ENCODE measurements around the gene RLBP1.

RLBP1 gene

DNA sequence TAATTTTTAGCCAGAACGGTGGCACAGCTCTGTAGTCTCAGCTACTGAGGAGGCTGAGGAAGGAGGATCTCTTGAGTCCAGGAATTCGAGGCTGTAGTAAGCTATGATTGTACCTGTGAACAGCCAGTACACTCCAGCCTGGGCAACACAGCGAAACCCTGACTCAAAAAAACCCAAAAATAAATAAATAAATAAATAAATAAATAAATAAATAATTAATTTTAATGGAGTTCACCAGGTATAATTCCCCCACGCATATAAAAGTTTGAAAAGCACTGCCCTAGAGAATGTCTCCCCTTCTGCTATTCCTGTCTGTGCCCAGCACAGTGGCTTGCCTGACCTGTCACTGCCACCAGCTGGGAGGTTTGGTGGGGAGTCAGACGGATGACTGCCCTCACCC lies 4.2 kb upstream of the RLBP1 start:
- Histone ChIP-seq H3K9me3 (ENCODE audit: control extremely low read depth in 1 of 5, control insufficient read depth in 4 of 5, insufficient read depth in 2 of 5, low read depth in 1 of 5, low read length in 4 of 5) (no peaks in the 10 kb centered on the region), H3K27me3 (replicated peaks in 2 of 5; ENCODE audit: control insufficient read depth in 4 of 5, insufficient read depth in 5 of 5, low read length in 4 of 5) (no peaks in the 10 kb centered on the region), H3K36me3 (ENCODE audit: control insufficient read depth in 4 of 4, insufficient read depth in 4 of 4, low read length in 3 of 4) (no peaks in the 10 kb centered on the region), H3K4me3 (ENCODE audit: control insufficient read depth in 1 of 7, extremely low read depth in 1 of 7, insufficient read depth in 4 of 7, low read depth in 2 of 7, low read length in 6 of 7) (no peak overlapping the region), H3K27ac (ENCODE audit: insufficient read depth in 1 of 2, low read depth in 1 of 2, low read length in 2 of 2, poor library complexity in 1 of 2, severe bottlenecking in 2 of 2) (no peak overlapping the region), H3K4me1 (ENCODE audit: control extremely low read depth in 1 of 4, control insufficient read depth in 4 of 4, insufficient read depth in 4 of 4, low read length in 3 of 4) (no peaks in the 10 kb centered on the region)
- DNase-seq = no peak
- CTCF ChIA-PET = interaction anchor here (2.9 kb wide), 1 partner anchor 18 kb away, joined by 8 read pairs; no protein-coding TSS in a partner anchor
- no CpG with 5 or more reads among the region's 5 CpGs for WGBS (ENCODE audit: insufficient coverage)
- POLR2A ChIA-PET = no interaction called here

DNA sequence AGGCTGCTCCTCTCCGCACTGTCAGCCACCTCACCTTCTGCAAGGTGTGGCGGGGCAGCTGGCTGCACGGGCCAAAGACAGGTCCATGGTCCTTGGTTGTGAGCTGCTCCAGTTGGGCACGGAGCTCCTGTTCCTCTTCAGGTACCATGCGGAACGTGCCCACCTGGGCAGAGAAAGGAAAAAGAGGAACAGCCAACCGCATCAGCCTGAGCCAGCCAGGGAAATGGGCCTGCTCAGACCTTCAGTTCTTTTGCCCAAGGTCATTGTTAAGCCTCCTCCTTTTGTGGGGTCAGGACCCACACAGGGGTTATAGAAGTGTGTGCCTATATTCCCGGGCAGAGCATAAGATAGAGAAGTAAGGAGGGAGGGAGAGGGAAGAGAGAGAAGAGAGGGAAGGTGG lies 2.8 kb downstream of the RLBP1 start:
- no peak overlapping the region for H3K4me3 ChIP-seq (ENCODE audit: control insufficient read depth in 1 of 7, extremely low read depth in 1 of 7, insufficient read depth in 4 of 7, low read depth in 2 of 7, low read length in 6 of 7)
- no peaks in the 10 kb centered on the region for H3K4me1 ChIP-seq (ENCODE audit: control extremely low read depth in 1 of 4, control insufficient read depth in 4 of 4, insufficient read depth in 4 of 4, low read length in 3 of 4)
- DNase-seq = no peak
- no peaks in the 10 kb centered on the region for H3K9me3 ChIP-seq (ENCODE audit: control extremely low read depth in 1 of 5, control insufficient read depth in 4 of 5, insufficient read depth in 2 of 5, low read depth in 1 of 5, low read length in 4 of 5)
- CTCF ChIA-PET = interaction anchor here (1.1 to 2.9 kb wide), 2 partner anchors 12 to 44 kb away, joined by 3 to 12 read pairs; no protein-coding TSS in a partner anchor
- WGBS (ENCODE audit: insufficient coverage) = 100% methylated on average over 6 of the region's 8 CpGs
- H3K27ac ChIP-seq (ENCODE audit: insufficient read depth in 1 of 2, low read depth in 1 of 2, low read length in 2 of 2, poor library complexity in 1 of 2, severe bottlenecking in 2 of 2) = no peak overlapping the region
- POLR2A ChIA-PET = no interaction called here
- no peaks in the 10 kb centered on the region for H3K36me3 ChIP-seq (ENCODE audit: control insufficient read depth in 4 of 4, insufficient read depth in 4 of 4, low read length in 3 of 4)
- peaks cover 0 to 5% (median 0%) of the 10 kb centered on the region in 5 experiments for H3K27me3 ChIP-seq (replicated peaks in 2 of 5; ENCODE audit: control insufficient read depth in 4 of 5, insufficient read depth in 5 of 5, low read length in 4 of 5)

DNA sequence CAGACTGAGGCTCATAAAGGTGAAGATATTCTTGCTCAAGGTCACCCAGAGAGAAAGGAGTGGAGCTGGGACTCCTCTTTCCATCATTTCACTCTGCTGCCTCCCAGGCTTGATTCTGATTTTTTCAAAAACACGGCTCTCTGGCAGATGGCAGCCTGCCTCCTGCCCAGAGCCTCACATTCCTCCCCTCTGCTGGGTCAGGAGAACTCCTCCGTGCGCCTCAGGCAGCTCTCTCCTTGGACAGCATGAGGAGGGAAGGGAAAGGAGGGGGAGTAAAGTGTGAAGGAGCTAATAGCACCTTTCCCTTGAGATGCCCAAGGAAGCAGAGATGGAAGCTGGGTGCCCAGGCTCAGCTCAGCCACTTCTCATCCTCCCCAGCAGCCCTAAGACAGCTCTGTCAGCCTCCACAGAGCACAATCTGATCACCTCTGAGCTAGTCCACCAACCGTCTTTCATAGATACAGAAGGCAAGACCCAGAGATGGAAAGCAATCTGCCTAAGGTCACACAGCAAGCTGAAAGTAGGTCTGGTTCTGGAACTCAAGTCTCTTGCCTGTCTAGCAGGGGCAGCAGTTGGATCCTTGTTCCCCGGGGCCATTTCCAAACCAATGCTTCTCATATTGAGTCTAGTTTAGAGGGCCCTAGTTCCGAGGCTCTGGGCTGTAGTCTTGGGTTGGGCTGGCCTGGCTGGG lies 3.5 kb downstream of the RLBP1 start:
- 96% methylated on average over 3 of the region's 6 CpGs for WGBS (ENCODE audit: insufficient coverage)
- Histone ChIP-seq H3K4me1 (ENCODE audit: control extremely low read depth in 1 of 4, control insufficient read depth in 4 of 4, insufficient read depth in 4 of 4, low read length in 3 of 4) (no peaks in the 10 kb centered on the region), H3K27ac (ENCODE audit: insufficient read depth in 1 of 2, low read depth in 1 of 2, low read length in 2 of 2, poor library complexity in 1 of 2, severe bottlenecking in 2 of 2) (no peak overlapping the region), H3K9me3 (ENCODE audit: control extremely low read depth in 1 of 5, control insufficient read depth in 4 of 5, insufficient read depth in 2 of 5, low read depth in 1 of 5, low read length in 4 of 5) (no peaks in the 10 kb centered on the region), H3K27me3 (replicated peaks in 2 of 5; ENCODE audit: control insufficient read depth in 4 of 5, insufficient read depth in 5 of 5, low read length in 4 of 5) (peaks cover 0 to 5% (median 0%) of the 10 kb centered on the region in 5 experiments), H3K4me3 (ENCODE audit: control insufficient read depth in 1 of 7, extremely low read depth in 1 of 7, insufficient read depth in 4 of 7, low read depth in 2 of 7, low read length in 6 of 7) (no peak overlapping the region), H3K36me3 (ENCODE audit: control insufficient read depth in 4 of 4, insufficient read depth in 4 of 4, low read length in 3 of 4) (no peaks in the 10 kb centered on the region)
- no peak for DNase-seq
- ChIA-PET CTCF (interaction anchor here (1.1 to 2.9 kb wide), 3 partner anchors 11 to 44 kb away, joined by 3 to 12 read pairs (median 3); partner anchors contain the start of gene FANCI), POLR2A (no interaction called here)

DNA sequence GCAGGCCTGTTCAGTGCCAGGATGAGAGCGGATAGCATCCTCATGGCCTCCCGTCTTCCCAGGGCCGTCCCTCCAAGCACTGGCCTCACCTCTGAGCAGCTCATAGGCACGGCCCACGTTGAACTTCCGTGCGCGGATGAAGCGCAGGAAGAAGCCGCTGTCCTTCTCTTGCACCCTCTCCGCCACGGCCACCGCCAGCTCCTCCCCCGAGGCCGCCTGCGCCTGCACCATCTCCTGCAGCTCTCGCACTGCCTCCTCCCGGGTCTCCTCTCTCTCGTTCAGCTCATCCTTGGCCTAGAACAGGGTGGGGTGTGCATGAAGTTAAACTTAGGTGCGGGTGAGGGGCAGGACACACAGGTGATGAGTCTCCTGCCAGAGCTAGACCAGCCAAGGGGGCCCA lies 4.3 kb downstream of the RLBP1 start:
- ChIA-PET POLR2A (no interaction called here), CTCF (interaction anchor here (1.2 to 2.9 kb wide), 2 partner anchors 11 to 27 kb away, joined by 3 to 12 read pairs; partner anchors contain the start of gene FANCI)
- no peaks in the 10 kb centered on the region for H3K36me3 ChIP-seq (ENCODE audit: control insufficient read depth in 4 of 4, insufficient read depth in 4 of 4, low read length in 3 of 4)
- no peak overlapping the region for H3K27ac ChIP-seq (ENCODE audit: insufficient read depth in 1 of 2, low read depth in 1 of 2, low read length in 2 of 2, poor library complexity in 1 of 2, severe bottlenecking in 2 of 2)
- H3K4me1 ChIP-seq (ENCODE audit: control extremely low read depth in 1 of 4, control insufficient read depth in 4 of 4, insufficient read depth in 4 of 4, low read length in 3 of 4) = no peaks in the 10 kb centered on the region
- 97% methylated on average over 17 of the region's 20 CpGs for WGBS (ENCODE audit: insufficient coverage)
- no peak overlapping the region for H3K4me3 ChIP-seq (ENCODE audit: control insufficient read depth in 1 of 7, extremely low read depth in 1 of 7, insufficient read depth in 4 of 7, low read depth in 2 of 7, low read length in 6 of 7)
- H3K27me3 ChIP-seq (replicated peaks in 2 of 5; ENCODE audit: control insufficient read depth in 4 of 5, insufficient read depth in 5 of 5, low read length in 4 of 5) = peaks cover 0 to 5% (median 0%) of the 10 kb centered on the region in 5 experiments
- no peak for DNase-seq
- H3K9me3 ChIP-seq (ENCODE audit: control extremely low read depth in 1 of 5, control insufficient read depth in 4 of 5, insufficient read depth in 2 of 5, low read depth in 1 of 5, low read length in 4 of 5) = no peaks in the 10 kb centered on the region

DNA sequence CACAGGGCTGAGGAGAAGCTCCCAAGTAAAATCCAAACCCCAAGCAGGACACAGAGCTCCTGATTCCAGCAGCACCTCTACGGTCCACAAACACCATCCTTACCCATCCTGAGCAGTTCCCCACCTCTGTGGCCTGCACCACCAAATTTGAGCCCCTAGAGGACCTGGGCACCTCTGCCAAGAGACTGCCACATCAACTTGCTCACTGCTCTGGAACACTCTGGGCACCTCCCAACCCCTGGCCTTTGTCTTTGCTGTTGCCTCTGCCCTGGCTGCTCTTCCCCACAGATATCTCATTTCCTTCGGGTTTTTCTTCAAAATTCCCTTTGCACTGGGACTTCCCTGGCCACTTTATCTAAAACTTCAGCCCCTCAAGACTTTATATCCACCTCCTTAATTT lies 5.8 kb downstream of the RLBP1 start:
- DNase-seq = no peak
- Histone ChIP-seq H3K27ac (ENCODE audit: insufficient read depth in 1 of 2, low read depth in 1 of 2, low read length in 2 of 2, poor library complexity in 1 of 2, severe bottlenecking in 2 of 2) (no peak overlapping the region), H3K36me3 (ENCODE audit: control insufficient read depth in 4 of 4, insufficient read depth in 4 of 4, low read length in 3 of 4) (no peaks in the 10 kb centered on the region), H3K27me3 (replicated peaks in 2 of 5; ENCODE audit: control insufficient read depth in 4 of 5, insufficient read depth in 5 of 5, low read length in 4 of 5) (peaks cover 0 to 5% (median 0%) of the 10 kb centered on the region in 5 experiments), H3K4me3 (ENCODE audit: control insufficient read depth in 1 of 7, extremely low read depth in 1 of 7, insufficient read depth in 4 of 7, low read depth in 2 of 7, low read length in 6 of 7) (no peak overlapping the region), H3K9me3 (ENCODE audit: control extremely low read depth in 1 of 5, control insufficient read depth in 4 of 5, insufficient read depth in 2 of 5, low read depth in 1 of 5, low read length in 4 of 5) (no peaks in the 10 kb centered on the region), H3K4me1 (ENCODE audit: control extremely low read depth in 1 of 4, control insufficient read depth in 4 of 4, insufficient read depth in 4 of 4, low read length in 3 of 4) (no peaks in the 10 kb centered on the region)
- WGBS (ENCODE audit: insufficient coverage) = 94% methylated on average over 2 of the region's 2 CpGs
- ChIA-PET POLR2A (no interaction called here), CTCF (interaction anchor here (1.5 kb wide), 2 partner anchors 9 to 51 kb away, joined by 3 to 14 read pairs; no protein-coding TSS in a partner anchor)

DNA sequence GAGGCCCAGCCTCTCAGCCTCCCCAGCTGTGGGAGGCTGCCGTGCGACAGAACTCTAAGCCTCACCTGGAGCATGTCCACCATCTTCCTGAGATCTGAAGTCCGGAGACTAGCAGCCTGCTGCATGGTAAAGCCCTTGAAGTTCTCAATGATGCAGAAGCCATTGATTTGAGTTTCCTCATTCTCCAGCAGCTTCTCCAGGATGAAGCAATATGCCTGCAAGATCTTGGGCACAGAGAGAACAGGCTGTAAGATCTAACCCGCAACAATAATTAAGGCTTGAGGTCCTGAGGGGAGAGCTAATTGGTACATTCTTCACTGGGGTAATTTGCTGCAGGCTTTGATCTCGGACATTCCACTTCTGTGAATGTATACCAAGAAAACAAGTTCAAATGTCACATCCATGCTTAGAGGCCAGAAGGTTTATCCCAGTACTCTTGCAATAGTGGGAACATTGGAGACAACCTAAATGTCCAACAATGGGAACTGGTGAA lies 9.7 kb downstream of the RLBP1 start:
- WGBS (ENCODE audit: insufficient coverage) = 100% methylated on average over 5 of the region's 5 CpGs
- Histone ChIP-seq H3K4me3 (ENCODE audit: control insufficient read depth in 1 of 7, extremely low read depth in 1 of 7, insufficient read depth in 4 of 7, low read depth in 2 of 7, low read length in 6 of 7) (no peak overlapping the region), H3K27me3 (replicated peaks in 2 of 5; ENCODE audit: control insufficient read depth in 4 of 5, insufficient read depth in 5 of 5, low read length in 4 of 5) (peaks cover 0 to 3% (median 0%) of the 10 kb centered on the region in 5 experiments), H3K36me3 (ENCODE audit: control insufficient read depth in 4 of 4, insufficient read depth in 4 of 4, low read length in 3 of 4) (no peaks in the 10 kb centered on the region), H3K4me1 (ENCODE audit: control extremely low read depth in 1 of 4, control insufficient read depth in 4 of 4, insufficient read depth in 4 of 4, low read length in 3 of 4) (peaks cover 0 to 5% (median 2%) of the 10 kb centered on the region in 4 experiments), H3K9me3 (ENCODE audit: control extremely low read depth in 1 of 5, control insufficient read depth in 4 of 5, insufficient read depth in 2 of 5, low read depth in 1 of 5, low read length in 4 of 5) (no peaks in the 10 kb centered on the region), H3K27ac (ENCODE audit: insufficient read depth in 1 of 2, low read depth in 1 of 2, low read length in 2 of 2, poor library complexity in 1 of 2, severe bottlenecking in 2 of 2) (no peak overlapping the region)
- ChIA-PET CTCF (no interaction called here), POLR2A (interaction anchor here (0.6 kb wide), 2 partner anchors 12 to 843 kb away, joined by 3 to 4 read pairs; no protein-coding TSS in a partner anchor)
- no peak for DNase-seq

DNA sequence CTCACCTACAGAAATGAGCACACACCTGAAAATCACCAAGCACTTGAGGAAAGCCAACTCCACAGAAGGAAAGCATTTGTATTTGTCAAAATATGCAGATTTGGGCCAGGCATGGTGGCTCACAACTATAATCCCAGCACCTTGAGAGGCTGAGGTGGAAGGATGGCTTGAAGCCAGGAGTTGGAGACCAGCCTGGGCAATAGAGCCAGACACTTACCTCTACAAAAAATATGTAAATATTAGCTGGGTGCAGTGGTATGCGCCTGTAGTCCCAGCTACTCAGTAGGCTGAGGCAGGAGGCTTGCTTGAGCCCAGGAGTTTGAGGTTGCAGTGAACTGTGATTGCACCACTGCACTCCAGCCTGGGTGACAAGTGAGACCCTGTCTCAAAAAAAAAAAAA lies 12.3 kb downstream of the RLBP1 start:
- H3K9me3 ChIP-seq (ENCODE audit: control extremely low read depth in 1 of 5, control insufficient read depth in 4 of 5, insufficient read depth in 2 of 5, low read depth in 1 of 5, low read length in 4 of 5) = no peaks in the 10 kb centered on the region
- no peak overlapping the region for H3K27ac ChIP-seq (ENCODE audit: insufficient read depth in 1 of 2, low read depth in 1 of 2, low read length in 2 of 2, poor library complexity in 1 of 2, severe bottlenecking in 2 of 2)
- ChIA-PET POLR2A (no interaction called here), CTCF (no interaction called here)
- no peaks in the 10 kb centered on the region for H3K36me3 ChIP-seq (ENCODE audit: control insufficient read depth in 4 of 4, insufficient read depth in 4 of 4, low read length in 3 of 4)
- no peak overlapping the region for H3K4me3 ChIP-seq (ENCODE audit: control insufficient read depth in 1 of 7, extremely low read depth in 1 of 7, insufficient read depth in 4 of 7, low read depth in 2 of 7, low read length in 6 of 7)
- DNase-seq = no peak
- H3K27me3 ChIP-seq (replicated peaks in 2 of 5; ENCODE audit: control insufficient read depth in 4 of 5, insufficient read depth in 5 of 5, low read length in 4 of 5) = no peaks in the 10 kb centered on the region
- no CpG with 5 or more reads among the region's 1 CpG for WGBS (ENCODE audit: insufficient coverage)
- peaks cover 0 to 21% (median 13%) of the 10 kb centered on the region in 4 experiments for H3K4me1 ChIP-seq (ENCODE audit: control extremely low read depth in 1 of 4, control insufficient read depth in 4 of 4, insufficient read depth in 4 of 4, low read length in 3 of 4)

Data from common myeloid progenitor, CD34-positive (primary cell).